GM18867 (cell line): ENCODE measurements around the gene CTRB2.
"Not testable (repeated sequence)": the region's sequence is repeated elsewhere in the genome, so short reads cannot be mapped to it uniquely, and the experiment has no call there.

Source experiments
- ATAC-seq: cut with Tn5 transposase; IDR thresholded peaks from one replicate; pipeline ENCODE4 v1.9.1; 2021; ENCODE audit warnings: mild to moderate bottlenecking, moderate library complexity; ENCODE audit not compliant: unreplicated experiment

The CTRB2 gene

DNA sequence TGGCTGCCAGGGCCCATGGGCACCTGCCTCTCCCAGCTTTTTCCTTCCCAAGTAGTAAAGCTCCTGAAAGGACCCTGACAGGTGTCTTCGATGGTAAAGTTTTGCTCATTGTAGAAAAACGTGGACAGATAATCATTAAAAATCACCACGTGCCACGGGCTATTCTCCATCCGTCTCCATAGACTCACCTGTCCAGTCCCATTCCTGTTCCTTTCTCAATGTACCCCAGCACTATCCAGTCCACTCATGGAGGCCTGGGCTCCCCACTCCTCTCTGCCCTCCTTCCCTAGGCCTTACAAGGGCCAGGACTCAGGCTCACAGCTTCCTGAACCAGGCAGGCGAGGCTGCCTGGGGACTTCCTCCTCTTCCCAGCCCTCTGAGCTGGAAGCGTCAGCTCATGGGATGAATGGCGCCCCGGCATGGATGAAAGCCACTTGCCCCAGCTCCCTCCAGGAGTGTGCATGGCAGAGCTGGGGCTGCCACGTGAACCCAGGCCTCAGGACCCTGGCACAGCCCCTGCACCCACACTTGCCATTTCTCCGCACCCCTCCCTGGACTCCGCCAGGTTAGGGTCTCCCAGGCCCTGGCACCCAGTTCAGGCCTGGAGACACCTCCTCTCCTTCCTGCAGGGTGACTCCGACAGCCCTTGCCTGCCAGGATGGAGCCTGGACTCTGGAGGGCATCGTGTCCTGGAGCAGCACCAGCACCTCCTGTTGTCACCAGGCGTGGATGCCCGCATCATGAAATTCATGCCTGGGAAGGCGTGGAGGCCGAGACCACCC is 20.6 kb upstream of the CTRB2 start:
- no peak for ATAC-seq

DNA sequence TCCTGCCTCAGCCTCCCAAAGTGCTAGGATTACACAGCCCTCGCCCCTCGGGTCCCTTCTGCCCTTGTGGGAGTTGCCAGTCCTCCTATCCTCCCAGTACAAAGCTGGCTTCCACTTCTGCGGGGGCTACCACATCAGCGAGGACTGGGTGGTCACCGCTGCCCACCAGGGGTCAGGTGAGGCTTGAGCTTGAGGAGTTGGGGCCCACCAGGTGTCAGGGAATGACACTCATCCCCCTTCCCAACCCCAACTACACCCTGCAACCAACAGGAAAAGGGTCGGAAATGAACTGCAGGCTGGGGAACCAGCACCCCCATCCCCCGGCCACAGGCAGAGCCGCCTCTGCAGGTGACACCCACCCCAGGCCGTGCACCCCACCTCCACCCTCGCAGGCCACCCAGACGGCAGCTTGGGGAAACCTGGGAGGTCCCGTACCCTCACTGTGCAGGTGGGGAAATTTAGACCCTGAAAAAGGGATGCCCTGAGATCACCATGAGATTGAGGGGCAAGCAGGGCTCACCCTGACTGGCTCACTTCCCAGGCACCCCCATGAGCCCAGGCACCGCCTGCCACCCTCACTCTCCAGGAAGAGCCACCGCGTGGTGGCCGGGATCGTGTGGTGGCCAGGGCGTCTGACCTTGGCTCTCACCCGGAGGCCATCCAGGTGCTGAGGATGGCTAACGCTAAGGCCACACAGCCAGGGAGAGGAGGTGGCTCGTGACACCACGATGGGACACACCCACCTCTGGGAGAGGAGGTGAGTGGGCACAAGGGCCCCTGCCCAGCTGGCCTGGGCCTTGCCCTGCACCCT is 19.8 kb upstream of the CTRB2 start:
- ATAC-seq, result no peak

DNA sequence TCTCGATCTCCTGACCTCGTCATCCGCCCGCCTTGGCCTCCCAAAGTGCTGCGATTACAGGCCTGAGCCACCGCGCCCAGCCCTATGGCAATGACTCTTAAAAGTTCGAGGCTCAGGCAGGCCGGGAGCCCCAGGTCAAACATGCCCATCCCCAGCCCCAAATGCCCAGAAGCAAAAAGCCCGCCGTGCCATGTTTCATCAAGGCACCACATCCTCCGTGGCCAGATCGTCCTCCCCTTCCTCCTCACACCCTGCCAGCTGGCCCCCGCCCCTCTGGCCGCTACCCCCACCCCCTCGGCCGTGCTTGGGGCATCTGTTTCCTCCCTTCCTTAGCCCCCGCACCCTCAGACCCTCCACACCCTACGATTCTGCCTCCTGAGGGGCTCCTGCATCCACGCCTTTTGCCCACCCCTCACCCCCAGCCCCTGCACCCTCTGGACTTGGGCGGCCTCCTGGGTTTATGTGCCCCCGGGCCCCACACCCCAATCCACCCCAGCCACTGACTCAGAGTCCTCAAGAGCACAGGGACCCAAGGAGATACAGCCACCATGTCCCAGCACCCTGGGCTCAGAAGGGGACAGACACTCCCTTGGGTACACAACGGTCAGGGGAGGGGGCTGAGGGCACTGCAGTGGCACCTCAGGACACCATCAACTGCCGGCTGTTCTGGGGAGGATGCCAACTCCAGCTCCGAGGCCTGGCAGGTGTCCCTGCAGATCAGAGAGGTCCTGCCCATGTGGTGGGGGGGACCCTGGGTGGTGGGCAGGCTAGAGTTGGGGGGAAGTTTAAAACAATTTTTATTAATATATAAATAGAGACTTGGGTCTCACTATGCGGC is 18.9 kb upstream of the CTRB2 start:
- no peak for ATAC-seq

DNA sequence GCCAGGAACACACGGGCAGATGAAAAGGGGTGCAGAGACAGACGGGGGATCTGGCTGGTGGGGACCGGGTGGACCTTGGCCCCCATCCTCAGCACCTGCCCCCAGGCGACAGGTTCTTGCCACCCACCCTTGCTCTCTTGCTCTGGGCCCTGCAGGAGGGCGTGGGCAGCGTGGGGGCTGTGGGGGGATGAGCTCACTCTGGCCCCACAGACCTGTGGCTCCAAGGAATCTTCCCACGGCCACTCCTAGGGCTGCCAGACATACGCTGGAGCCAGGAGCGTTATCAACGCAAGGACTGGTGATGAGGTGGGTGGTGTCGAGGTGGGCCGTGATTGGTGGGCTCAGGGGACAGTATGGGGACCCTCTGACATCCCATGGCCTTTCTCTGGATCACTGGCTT is 18.1 kb upstream of the CTRB2 start:
- no peak for ATAC-seq

DNA sequence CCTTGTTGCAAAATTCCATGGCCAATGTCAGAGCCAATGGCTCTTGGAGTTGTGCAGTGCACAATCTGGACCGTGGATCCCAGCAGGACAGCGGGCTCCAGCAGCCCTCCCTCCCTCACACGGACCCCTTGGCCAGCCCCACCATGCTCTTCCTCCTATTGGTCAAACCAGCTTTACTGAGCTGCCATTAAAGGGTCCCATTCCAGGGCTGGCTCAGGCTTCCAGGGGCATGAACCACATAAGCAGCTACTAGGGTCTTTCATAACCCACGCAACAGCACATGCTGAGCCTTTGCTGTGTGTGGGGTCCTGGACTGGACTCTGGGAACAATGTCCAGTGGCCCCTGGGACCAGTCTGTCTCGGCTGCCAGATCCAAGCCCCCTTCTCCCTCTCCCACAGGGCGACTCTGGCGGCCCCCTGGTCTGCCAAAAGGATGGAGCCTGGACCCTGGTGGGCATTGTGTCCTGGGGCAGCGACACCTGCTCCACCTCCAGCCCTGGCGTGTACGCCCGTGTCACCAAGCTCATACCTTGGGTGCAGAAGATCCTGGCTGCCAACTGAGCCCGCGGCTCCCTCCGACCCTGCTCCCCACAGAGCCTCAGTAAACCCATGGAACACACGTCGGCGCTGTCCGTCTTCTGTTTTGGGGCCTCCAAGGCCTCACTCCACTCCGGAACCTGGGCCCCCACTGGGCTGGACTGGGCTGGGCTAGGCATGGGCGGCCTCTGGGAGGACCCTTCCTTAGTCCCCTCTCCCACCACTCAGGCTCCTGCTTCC is 17.5 kb upstream of the CTRB2 start:
- ATAC-seq, result no peak

DNA sequence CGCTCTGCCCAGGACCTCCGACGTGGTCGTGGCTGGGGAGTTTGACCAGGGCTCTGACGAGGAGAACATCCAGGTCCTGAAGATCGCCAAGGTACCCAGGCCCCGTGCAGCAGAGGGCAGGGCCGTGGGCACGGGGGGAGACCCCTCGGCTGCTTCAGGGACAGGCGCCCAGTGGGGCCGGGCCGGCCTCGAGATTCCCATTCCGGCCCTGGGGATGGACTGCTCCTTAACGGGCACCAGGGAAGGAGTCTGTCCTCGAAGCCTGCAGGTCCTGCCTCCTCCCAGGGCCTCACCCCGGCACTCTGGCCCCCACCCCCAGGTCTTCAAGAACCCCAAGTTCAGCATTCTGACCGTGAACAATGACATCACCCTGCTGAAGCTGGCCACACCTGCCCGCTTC is 16.2 kb upstream of the CTRB2 start:
- ATAC-seq, result not testable (repeated sequence)

DNA sequence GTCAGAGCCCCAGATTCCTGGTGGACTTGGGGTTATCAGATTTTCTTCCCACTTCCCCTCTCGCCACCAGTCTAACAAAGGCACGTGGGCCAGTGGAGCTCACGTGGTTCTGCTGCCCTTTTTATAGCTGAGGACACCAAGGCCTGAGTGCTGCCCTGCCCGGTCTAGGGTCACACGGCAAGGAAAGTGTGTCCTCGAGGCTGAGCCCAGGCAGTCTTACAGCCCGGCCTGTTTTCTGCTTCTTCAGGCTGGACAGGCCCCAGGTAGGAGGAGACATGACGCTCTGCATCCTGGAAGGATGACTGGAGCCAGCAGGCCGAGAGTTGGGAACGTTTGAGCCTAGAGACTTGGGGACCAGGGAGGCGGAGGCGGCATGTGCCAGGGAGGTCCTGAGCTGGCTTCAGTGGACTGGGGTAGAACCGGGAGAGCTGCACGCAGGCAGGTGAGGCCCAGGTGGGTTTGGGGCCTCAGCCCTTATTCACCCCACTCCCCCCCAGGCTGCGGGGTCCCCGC is 15.4 kb upstream of the CTRB2 start:
- ATAC-seq, result no peak

DNA sequence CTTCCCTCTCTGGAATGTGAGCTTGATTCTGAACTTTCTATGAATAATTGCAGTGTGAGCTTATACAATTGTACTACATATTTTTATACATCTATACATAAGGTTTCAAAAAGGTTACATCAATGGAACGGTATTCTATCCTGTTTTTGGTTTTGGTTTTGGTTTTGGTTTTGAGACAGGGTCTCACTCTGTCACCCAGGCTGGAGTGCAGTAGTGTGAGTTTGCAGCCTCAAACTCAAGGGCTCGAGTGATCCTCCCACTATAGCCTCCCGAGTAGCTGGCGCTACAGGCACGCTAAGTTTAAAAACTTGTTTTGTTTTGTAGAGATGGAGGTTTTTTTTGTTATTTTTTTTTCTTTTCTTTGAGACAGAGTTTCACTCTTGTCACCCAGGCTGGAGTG is 12.9 kb upstream of the CTRB2 start:
- ATAC-seq, result no peak

DNA sequence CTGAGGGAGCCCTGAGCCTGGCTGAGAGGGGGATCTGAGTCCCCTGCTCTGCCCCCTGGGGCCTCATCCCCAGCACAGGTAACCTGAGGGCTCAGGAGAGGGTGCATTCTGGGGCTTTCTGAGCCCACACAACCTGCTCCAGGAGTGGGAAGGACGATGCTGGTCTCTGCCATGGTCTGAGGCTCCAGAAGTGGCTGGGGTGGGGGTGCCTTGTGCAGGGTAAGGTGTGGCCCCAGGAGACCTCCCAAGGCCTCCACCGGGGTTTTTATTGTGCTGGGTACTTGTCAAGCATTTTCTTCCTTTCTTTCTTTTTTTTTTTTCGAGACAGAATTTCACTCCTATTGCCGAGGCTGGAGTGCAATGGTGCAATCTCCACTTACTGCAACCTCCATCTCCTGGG is 12.1 kb upstream of the CTRB2 start:
- no peak for ATAC-seq

DNA sequence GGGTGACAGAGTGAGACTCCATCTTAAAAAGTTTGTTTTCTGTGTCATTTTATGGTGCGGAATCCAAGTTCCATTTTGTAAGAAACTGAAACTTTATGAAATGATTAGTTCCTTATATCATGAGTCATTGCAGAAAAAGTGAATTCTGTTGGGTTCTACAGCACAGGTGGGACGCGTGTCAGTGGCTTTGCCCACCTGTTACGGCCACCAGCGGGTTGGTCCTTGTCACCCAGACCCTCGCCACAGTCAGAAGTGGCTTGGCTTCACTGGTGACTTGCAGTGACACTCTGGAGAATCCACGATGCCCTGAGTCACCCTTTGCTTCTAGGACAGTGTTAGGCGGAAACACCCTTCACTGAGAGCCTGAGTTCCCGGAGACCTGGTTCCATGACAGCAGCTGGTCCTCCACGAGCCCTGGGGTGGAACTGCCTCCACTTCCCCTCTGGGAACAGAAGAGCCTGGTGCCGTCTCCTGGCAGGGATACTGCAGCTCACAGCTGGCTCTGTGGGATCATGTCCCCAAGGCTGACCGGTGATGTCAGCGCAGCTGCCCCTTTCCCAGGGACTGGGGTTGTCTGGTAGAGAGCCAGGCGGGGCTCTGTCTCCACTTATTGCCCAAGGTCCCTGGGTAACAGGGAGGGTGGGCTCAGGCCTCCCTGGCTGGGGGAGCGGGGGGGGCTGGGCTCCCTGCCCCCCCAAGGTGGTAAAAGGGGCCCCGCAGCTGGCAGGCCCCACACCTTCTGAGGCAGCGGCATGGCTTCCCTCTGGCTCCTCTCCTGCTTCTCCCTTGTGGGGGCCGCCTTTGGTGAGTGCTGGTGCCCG is 11.5 kb upstream of the CTRB2 start, which contains the start of gene CTRB1:
TSS of gene CTRB1 (plus strand) at position 733 of the 821 bp plus-strand sequence. CDS start at position 753, 20 bp downstream.
- peak; percentile 78 for ATAC-seq

DNA sequence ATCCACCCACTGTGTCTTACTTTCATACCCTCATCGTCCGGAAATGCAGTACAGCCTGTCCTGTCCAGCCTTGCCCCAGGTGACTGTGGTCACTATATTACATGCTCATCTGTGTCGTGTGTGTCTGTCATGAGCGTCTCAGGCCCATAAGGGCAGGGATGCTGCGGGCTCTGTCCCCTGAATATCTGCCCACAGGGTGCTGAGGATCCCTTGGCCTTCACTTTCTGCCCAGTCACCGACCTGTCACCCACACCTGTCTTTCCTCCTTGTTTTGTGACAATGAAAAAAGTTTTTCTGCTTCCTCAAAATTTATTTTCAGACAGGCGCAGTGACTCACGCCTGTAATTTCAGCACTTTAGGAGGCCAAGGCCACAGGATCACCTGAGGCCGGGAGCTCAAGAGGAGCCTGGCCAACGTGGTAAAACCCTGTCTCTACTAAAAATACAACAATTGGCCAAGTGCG is 10.5 kb upstream of the CTRB2 start:
- no peak for ATAC-seq

DNA sequence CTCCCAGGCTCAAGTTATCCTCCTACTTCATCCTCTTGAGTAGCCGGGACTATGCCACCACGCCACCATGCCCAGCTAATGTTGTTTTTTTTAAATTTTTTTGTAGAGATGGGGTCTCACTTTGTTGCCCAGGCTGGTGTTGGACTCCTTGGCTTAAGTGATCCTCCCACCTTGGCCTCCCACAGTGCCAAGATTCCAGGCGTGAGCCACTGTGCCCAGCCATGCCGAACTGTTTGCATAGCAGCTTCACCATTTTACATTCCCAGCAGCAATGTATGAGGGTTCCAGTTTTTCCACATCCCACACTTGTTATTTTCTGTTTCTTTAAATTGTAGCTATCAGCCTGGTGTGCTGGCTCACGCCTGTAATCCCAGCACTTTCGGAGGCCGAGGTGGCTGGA is 9.6 kb upstream of the CTRB2 start:
- ATAC-seq, result no peak

DNA sequence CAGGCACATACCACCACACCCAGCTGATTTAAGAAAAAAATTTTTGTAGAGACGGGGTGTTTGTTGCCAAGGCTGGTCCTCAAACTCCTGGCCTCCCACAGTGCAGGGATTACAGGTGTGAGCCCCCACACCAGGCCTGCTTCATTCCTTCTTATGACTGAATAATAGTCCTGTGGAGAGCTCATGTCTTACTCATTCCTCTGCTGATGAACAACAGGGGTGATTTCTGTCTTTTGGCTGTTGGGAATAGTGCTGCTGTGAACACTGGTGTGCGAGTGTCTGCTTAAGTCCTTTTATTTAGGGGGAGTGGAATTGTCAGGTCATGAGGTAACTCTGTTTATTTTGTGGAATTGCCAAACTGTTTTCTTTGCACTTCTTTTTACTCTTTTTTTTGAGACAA is 9.2 kb upstream of the CTRB2 start:
- no peak for ATAC-seq

DNA sequence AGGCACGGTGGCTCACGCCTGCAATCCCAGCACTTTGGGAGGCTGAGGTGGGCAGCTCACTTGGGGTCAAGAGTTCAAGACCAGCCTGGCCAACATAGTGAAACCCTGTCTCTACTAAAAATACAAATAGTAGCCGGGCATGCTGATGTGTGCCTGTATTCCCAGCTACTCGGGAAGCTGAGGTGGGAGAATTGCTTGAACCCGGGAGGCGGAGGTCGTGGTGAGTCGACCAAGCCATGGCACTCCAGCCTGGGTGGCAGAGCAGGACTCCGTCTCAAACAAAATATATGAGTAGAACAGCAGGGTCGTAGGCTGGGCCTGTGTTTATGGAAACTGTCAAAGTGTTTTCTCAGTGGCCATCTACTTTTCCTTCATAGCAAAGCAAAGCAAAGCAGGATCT is 4.3 kb upstream of the CTRB2 start:
- ATAC-seq, result not testable (repeated sequence)

DNA sequence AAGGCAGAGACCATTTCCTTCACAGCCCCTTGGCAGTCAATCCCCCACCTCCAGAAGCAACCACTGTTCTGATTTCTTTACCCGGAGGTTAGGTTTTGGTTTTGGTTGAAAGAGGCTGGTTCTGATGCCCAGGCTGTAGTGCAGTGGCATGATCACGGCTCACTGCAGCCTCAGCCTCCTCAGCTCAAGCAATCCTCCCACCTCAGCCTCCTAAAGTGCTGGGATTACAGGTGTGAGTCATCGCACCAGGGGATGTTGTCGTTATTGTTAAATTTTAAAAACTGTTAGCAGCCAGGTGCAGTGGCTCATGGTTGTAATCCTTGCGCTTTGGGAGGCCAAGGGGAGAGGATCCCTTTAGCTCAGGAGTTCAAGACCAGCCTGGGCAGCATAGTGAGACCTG is 3.0 kb upstream of the CTRB2 start:
- no peak for ATAC-seq

DNA sequence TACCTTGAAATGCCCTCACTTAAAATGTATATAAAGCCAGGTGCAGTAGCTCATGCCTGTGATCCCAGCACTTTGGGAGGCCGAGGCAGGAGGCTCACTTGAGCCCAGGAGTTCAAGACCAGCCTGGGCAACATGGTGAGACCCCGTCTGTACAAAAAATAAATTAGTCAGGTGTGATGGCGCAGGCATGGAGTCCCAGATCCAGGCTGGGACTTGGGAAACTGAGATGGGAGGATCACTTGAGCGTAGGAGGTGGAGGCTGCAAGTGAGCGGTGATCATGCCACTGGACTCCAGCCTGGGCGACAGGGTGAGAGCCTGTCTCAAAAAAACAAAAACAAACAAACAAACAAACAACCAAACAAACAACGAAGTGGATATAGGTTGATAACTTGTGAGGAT is 2.6 kb upstream of the CTRB2 start:
- ATAC-seq, result not testable (repeated sequence)

DNA sequence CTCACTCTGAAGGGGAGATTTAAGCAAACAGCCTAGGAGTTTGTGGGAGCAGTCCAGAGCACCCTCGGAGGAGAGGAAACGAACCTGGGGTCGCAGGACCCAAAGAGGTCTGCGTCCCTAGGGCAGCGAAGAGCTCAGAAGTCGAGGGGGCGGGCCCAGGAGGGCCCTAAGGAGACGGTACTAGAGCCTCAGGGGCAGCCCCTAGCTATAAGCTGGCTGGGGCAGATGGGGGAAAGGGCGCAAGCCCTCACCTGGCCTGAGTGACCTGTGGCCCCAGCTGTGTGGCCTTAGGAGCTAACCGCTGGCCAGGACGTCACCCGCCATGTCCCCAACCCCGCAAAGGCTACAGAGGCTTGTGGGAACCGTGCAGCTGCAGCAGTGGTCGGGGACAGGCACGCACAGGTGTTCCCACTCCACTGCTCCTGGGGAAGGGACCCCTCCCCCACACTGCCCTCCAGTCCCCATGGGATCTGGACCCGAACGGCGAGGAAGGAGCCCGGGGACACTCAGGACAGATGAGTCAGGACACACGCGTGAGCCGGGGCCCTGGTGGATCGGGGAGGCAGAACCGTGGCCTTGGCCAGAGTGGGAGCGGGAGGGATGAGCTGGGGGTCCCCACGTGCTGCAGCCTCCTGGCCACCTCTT is 2.0 kb upstream of the CTRB2 start:
- no peak for ATAC-seq

DNA sequence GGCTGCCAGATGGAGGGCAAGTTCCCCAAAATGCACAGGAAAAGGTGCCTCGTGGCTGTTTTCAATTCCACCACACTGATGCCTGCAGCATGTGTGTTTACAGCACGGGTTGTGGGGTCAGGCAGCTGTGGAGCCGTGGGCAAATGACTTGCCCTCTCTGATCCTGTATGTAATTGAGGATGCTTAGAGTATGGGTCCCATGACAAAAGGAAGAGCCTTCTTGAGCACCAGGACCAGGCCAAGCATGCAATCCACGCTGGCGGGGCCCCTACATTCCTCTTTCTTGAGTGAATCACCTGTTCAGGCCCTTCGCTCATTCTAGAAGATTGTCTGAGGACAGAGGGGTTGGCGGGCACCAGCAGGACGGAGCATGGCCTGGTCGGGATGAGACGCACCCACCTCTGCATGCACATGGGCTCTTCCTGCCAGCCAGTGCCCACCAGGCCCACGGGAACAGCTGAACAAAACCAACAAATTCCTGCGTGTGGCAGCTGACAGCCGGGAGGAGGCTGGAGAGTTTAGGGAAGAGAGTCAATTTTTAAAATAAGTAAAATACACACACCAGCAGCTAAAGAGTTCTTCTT is 1.4 kb upstream of the CTRB2 start:
- ATAC-seq, result no peak

DNA sequence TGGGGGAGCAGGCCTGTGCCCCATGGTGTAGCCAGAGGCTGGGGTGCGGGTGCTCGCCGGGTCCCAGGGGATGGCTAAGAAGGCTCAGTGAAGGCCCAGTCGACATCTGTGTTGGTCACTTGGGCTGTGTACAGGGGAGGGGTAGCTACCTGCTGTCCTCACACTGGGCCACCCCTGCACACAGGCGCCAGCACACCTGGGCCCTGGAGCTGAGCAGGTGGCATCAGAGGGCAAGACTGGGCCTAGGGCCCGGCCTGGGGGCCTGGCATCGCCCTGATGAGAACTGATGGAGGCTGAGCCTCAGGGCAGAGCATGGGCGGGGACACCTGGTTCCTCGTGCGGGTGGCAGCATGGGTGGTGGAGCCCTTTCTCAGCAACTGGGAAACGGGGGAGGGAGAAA is 870 bp upstream of the CTRB2 start:
- ATAC-seq, result no peak
